HepG2 (cell line): ENCODE data around the gene CMTM1. TPM values are rescaled to one million over a fixed set of nuclear protein-coding genes. Genes with fewer than 3 reads are reported as not detected.

ENCODE experiments used
- ATAC-seq: fragments of 200-7000 bp; cut with Tn5 transposase; 3 replicates; pipeline ENCODE4 v1.9.1; 2020; ENCODE audit warnings: mild to moderate bottlenecking, moderate library complexity
- BruUV-seq: library from RNA; stranded (reverse); fragments of 400-500 nt; replicated peaks from 2 replicates; lab custom pipeline; 2021; lab: Mats Ljungman, UMichigan
- CTCF ChIA-PET: fragments of 300-600 bp; formaldehyde crosslinking; extraction: SDS; loops from one replicate; lab custom pipeline; 2021; ENCODE audit warnings: low total read pairs, inconsistent platforms, low intra/inter-chr PET ratio; lab: Yijun Ruan, JAX
- POLR2A ChIA-PET: fragments of 350-600 bp; sonication (Branson Sonifier 250); formaldehyde crosslinking; loops from one replicate; lab custom pipeline; 2020; ENCODE audit warnings: antibody characterized with exemption, inconsistent platforms; lab: Yijun Ruan, JAX
- DNase-seq: peaks from one replicate; pipeline ENCODE4 v3.0.0-alpha.2; 2015; ENCODE audit warnings: low spot score
- FAIRE-seq: peaks from 3 replicates; lab custom pipeline; 2011; peaks lifted over from hg19 to GRCh38; lab: Jason Lieb, UNC
- H2AFZ ChIP-seq: one replicate; pipeline ENCODE4 v1.6.1; 2011; ENCODE audit warnings: low read length, inconsistent platforms
- H3K27ac ChIP-seq: fragments of 300-600 bp; 3 replicates; pipeline ENCODE4 v1.8.0; 2011; ENCODE audit warnings: mixed run types, mild to moderate bottlenecking, mixed read lengths, low read length, inconsistent platforms; ENCODE audit not compliant: insufficient read depth; ENCODE audit errors: extremely low read length
- H3K27me3 ChIP-seq, 2 experiments: fragments of 200-600 bp in 1 of 2; 2 replicates in 1 of 2; 3 replicates in 1 of 2; pipeline versions ENCODE4 v1.6.0 to v1.8.0; 2011; ENCODE audit warnings: low read length in 2 of 2, mild to moderate bottlenecking in 2 of 2, moderate library complexity in 2 of 2, inconsistent platforms in 1 of 2; ENCODE audit not compliant: insufficient read depth in 2 of 2, control insufficient read depth in 1 of 2
- H3K36me3 ChIP-seq, 2 experiments: fragments of 200-600 bp in 1 of 2; replicated peaks in 1 of 2; 2 replicates in 1 of 2; 3 replicates in 1 of 2; pipeline versions ENCODE4 v1.5.1 to v1.8.0; 2011; ENCODE audit warnings: low read length in 2 of 2, inconsistent platforms in 1 of 2; ENCODE audit not compliant: insufficient read depth in 2 of 2, control insufficient read depth in 1 of 2
- H3K4me1 ChIP-seq: 2 replicates; pipeline ENCODE4 v1.5.1; 2012; ENCODE audit warnings: low read length, inconsistent platforms; ENCODE audit not compliant: insufficient read depth
- H3K4me2 ChIP-seq: 2 replicates; pipeline ENCODE4 v1.6.0; 2011; ENCODE audit warnings: low read depth, low read length, inconsistent platforms
- H3K4me3 ChIP-seq, 3 experiments: fragments of 200-600 bp in 1 of 3; sonication (generic), shearing (Covaris generic) in 1 of 3; replicated peaks in 1 of 3; 2 replicates each; pipeline ENCODE4 v1.5.1; 2011 to 2016; ENCODE audit warnings: low read length in 3 of 3, inconsistent platforms in 2 of 3, low read depth in 2 of 3, mild to moderate bottlenecking in 2 of 3, control low read depth in 1 of 3, mixed read lengths in 1 of 3; ENCODE audit not compliant: insufficient read depth in 1 of 3
- H3K79me2 ChIP-seq: one replicate; pipeline ENCODE4 v1.6.1; 2011; ENCODE audit warnings: low read length, inconsistent platforms; ENCODE audit not compliant: insufficient read depth
- H3K9ac ChIP-seq: 2 replicates; pipeline ENCODE4 v1.6.0; 2011; ENCODE audit warnings: mild to moderate bottlenecking, low read depth, low read length, inconsistent platforms; ENCODE audit not compliant: insufficient read depth
- H3K9me3 ChIP-seq: 2 replicates; pipeline ENCODE4 v1.5.1; 2012; ENCODE audit warnings: mild to moderate bottlenecking, low read length
- H4K20me1 ChIP-seq: 2 replicates; pipeline ENCODE4 v1.6.0; 2011; ENCODE audit warnings: inconsistent platforms, mild to moderate bottlenecking, low read length, moderate library complexity; ENCODE audit not compliant: insufficient read depth
- DZIP1 ChIP-seq: sonication (generic); formaldehyde crosslinking; IDR thresholded peaks from 2 replicates; pipeline ENCODE4 v1.5.0; 2020; ENCODE audit warnings: mild to moderate bottlenecking, missing genetic modification reagents
- RAD21 ChIP-seq: fragments of 450-650 bp; formaldehyde crosslinking; IDR thresholded peaks from 2 replicates; pipeline ENCODE4 v1.5.0; 2020; ENCODE audit warnings: mild to moderate bottlenecking
- TIGD3 ChIP-seq: sonication (generic); formaldehyde crosslinking; IDR thresholded peaks from 2 replicates; pipeline ENCODE4 v1.5.1; 2020; ENCODE audit warnings: mild to moderate bottlenecking, missing genetic modification reagents, borderline replicate concordance
- ZNF574 ChIP-seq: sonication (generic); formaldehyde crosslinking; IDR thresholded peaks from 2 replicates; pipeline ENCODE4 v1.4.0; 2020; ENCODE audit warnings: missing genetic modification reagents
- WGBS: methylation state at CpG from one replicate; pipeline ENCODE4 v1.1.6; 2017; ENCODE audit warnings: low lambda C conversion rate; 5-methylcytosine and 5-hydroxymethylcytosine counted together
- in situ Hi-C: cut with HindIII; loops from 2 replicates; pipeline ENCODE4 v1.10.0; 2017; ENCODE audit warnings: low pct_unique_long_range_greater_than_20kb; ENCODE audit not compliant: extremely low pct_ligation_motif_present
- intact Hi-C: fragments of 100-400 bp; cut with micrococcal nuclease; formaldehyde crosslinking; loops from one replicate; pipeline ENCODE4 v1.10.0; 2022; ENCODE audit not compliant: unreplicated experiment
- polyA plus RNA-seq, 8 experiments: library from polyadenylated mRNA; depleted of rRNA in 3 of 8; stranded (reverse) in 7 of 8; unstranded in 1 of 8; fragments of >200 nt; fragmentation: Illumina TruSeq in 4 of 8; extraction: Trizol in 4 of 8; gene quantifications; 2 replicates each; pipeline versions ENCODE4 v1.2.1 to v1.2.3, GENCODE V29; 2011 to 2016; ENCODE audit warnings: low read depth in 4 of 8, missing spikeins in 1 of 8, mixed read lengths in 1 of 8; ENCODE audit not compliant: insufficient read depth in 1 of 8
- total RNA-seq, 5 experiments: library from RNA; depleted of rRNA; stranded (reverse); fragments of >200 nt; fragmentation: Illumina TruSeq; extraction: Trizol; gene quantifications; 2 replicates each; pipeline ENCODE4 v1.2.3, GENCODE V29; 2016; ENCODE audit warnings: low read depth in 1 of 5

CMTM1 gene
- total and polyA plus RNA-seq, 2 of the 13 experiments (the other 11 are each of a cell fraction or from before 2014, with no cell fraction given) = 1.7 to 2.9 TPM

GRCh38 chr16:66525396-66526180 lies 40.7 kb upstream of the CMTM1 start:
- peaks cover 15 to 33% of the 10 kb centered on the region in 2 experiments for H3K36me3 ChIP-seq
- no peak for FAIRE-seq

More at GRCh38 chr16:66525396-66526180, 40.7 kb upstream of the CMTM1 start:
- intact Hi-C loops = no loop called here
- Histone ChIP-seq H3K9ac (no peak overlapping the region), H3K4me2 (no peak overlapping the region), H3K27ac (no peak overlapping the region), H4K20me1 (no peaks in the 10 kb centered on the region), H2AFZ (no peak overlapping the region), H3K79me2 (no peaks in the 10 kb centered on the region), H3K27me3 (no peaks in the 10 kb centered on the region), H3K9me3 (no peaks in the 10 kb centered on the region), H3K4me1 (peaks cover 8% of the 10 kb centered on the region), H3K4me3 (no peak overlapping the region)
- CTCF ChIA-PET = no interaction called here
- no peak for DNase-seq
- no peak for ATAC-seq
- TF ChIP-seq TIGD3 (CRISPR knock-in tag) = no peak
- TF ChIP-seq DZIP1 (CRISPR knock-in tag) = no peak
- no peak for TF ChIP-seq ZNF574
- TF ChIP-seq RAD21 (CRISPR knock-in tag) = no peak
- in situ Hi-C loops = no loop called here
- POLR2A ChIA-PET = no interaction called here
- 96% methylated on average over 8 of the region's 9 CpGs for WGBS
- no TSS peak for BruUV-seq
